ENCODE data around the gene PPP1R14D.

PPP1R14D gene

DNA sequence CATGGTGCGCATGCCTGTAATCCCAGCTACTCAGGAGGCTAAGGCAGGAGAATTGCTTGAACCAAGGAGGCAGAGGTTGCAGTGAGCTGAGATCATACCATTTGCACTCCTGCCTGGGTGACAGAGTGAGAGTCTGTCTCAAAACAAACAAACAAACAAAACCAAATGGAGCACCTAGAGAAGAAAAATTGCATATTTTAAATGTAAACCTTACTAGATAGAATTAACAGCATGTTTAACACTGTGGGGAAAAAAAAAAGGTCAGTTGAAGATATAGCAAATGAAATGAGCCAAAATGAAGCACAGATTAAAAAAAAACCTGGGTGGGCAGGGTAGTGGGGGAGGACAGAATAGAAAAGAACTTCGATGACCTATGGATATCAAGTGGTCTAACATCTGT is 7.3 kb downstream of the PPP1R14D start:
- Histone ChIP-seq H3K9me3 (ENCODE audit: insufficient read depth, low read depth, low read length) (no peaks in the 10 kb centered on the region), H3K4me1 (ENCODE audit: insufficient read depth, low read length, poor library complexity, severe bottlenecking) (no peaks in the 10 kb centered on the region), H3K4me2 (ENCODE audit: low read depth, low read length, poor library complexity, severe bottlenecking) (no peak overlapping the region), H3K9ac (ENCODE audit: low read depth, low read length, poor library complexity, severe bottlenecking) (no peak overlapping the region), H3K27me3 (ENCODE audit: insufficient read depth, low read length, poor library complexity, severe bottlenecking) (no peaks in the 10 kb centered on the region), H3K36me3 (ENCODE audit: insufficient read depth, low read length) (no peaks in the 10 kb centered on the region), H3K4me3 (ENCODE audit: low read length, poor library complexity, severe bottlenecking) (no peak overlapping the region), H4K20me1 (ENCODE audit: insufficient read depth, low read length, poor library complexity, severe bottlenecking) (no peaks in the 10 kb centered on the region), H2AFZ (ENCODE audit: low read length) (no peak overlapping the region), H3K9me2 (replicated peaks; ENCODE audit: low read depth, low read length) (no peaks in the 10 kb centered on the region), H3F3A (ENCODE audit: low read depth) (no peaks in the 10 kb centered on the region), H3K79me2 (ENCODE audit: insufficient read depth, low read length) (no peaks in the 10 kb centered on the region)
- TF ChIP-seq EZH2phosphoT487 (IDR thresholded peaks at IDR 0.05; ENCODE audit: borderline replicate concordance), result no peak
- TF ChIP-seq, protein P1, sequence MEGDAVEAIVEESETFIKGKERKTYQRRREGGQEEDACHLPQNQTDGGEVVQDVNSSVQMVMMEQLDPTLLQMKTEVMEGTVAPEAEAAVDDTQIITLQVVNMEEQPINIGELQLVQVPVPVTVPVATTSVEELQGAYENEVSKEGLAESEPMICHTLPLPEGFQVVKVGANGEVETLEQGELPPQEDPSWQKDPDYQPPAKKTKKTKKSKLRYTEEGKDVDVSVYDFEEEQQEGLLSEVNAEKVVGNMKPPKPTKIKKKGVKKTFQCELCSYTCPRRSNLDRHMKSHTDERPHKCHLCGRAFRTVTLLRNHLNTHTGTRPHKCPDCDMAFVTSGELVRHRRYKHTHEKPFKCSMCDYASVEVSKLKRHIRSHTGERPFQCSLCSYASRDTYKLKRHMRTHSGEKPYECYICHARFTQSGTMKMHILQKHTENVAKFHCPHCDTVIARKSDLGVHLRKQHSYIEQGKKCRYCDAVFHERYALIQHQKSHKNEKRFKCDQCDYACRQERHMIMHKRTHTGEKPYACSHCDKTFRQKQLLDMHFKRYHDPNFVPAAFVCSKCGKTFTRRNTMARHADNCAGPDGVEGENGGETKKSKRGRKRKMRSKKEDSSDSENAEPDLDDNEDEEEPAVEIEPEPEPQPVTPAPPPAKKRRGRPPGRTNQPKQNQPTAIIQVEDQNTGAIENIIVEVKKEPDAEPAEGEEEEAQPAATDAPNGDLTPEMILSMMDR (conservative IDR thresholded peaks at IDR 0.05; ENCODE audit: low read length), result no peak

DNA sequence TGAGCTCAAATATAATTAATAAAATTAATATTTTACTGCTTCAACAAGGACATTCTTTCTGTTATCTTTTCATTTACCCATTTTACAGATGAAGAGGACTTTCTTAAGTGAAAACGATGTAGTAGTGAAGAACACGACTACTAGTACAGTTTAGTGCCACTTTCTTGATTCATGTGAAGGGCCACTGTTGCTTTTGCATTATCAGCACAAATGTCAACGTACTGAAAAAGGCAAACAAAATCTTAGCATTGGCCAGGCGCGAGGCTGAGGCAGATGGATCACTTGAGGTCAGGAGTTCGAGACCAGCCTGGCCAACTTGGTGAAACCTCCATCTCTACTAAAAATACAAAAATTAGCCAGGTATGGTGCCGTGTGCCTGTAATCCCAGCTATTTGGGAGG is 9.5 kb downstream of the PPP1R14D start:
- H3K4me3 ChIP-seq (ENCODE audit: low read length, poor library complexity, severe bottlenecking), result no peak overlapping the region
- no peak for TF ChIP-seq EZH2phosphoT487 (IDR thresholded peaks at IDR 0.05; ENCODE audit: borderline replicate concordance)
- TF ChIP-seq, protein P1 (conservative IDR thresholded peaks at IDR 0.05; ENCODE audit: low read length), result no peak
- H3K9me2 ChIP-seq (replicated peaks; ENCODE audit: low read depth, low read length), result no peaks in the 10 kb centered on the region
- no peaks in the 10 kb centered on the region for H3K4me1 ChIP-seq (ENCODE audit: insufficient read depth, low read length, poor library complexity, severe bottlenecking)
- H4K20me1 ChIP-seq (ENCODE audit: insufficient read depth, low read length, poor library complexity, severe bottlenecking), result no peaks in the 10 kb centered on the region
- H3K9me3 ChIP-seq (ENCODE audit: insufficient read depth, low read depth, low read length), result no peaks in the 10 kb centered on the region
- H3F3A ChIP-seq (ENCODE audit: low read depth), result no peaks in the 10 kb centered on the region
- H3K36me3 ChIP-seq (ENCODE audit: insufficient read depth, low read length), result no peaks in the 10 kb centered on the region
- no peaks in the 10 kb centered on the region for H3K27me3 ChIP-seq (ENCODE audit: insufficient read depth, low read length, poor library complexity, severe bottlenecking)
- no peak overlapping the region for H3K9ac ChIP-seq (ENCODE audit: low read depth, low read length, poor library complexity, severe bottlenecking)
- H2AFZ ChIP-seq (ENCODE audit: low read length), result no peak overlapping the region
- H3K79me2 ChIP-seq (ENCODE audit: insufficient read depth, low read length), result no peaks in the 10 kb centered on the region
- no peak overlapping the region for H3K4me2 ChIP-seq (ENCODE audit: low read depth, low read length, poor library complexity, severe bottlenecking)

DNA sequence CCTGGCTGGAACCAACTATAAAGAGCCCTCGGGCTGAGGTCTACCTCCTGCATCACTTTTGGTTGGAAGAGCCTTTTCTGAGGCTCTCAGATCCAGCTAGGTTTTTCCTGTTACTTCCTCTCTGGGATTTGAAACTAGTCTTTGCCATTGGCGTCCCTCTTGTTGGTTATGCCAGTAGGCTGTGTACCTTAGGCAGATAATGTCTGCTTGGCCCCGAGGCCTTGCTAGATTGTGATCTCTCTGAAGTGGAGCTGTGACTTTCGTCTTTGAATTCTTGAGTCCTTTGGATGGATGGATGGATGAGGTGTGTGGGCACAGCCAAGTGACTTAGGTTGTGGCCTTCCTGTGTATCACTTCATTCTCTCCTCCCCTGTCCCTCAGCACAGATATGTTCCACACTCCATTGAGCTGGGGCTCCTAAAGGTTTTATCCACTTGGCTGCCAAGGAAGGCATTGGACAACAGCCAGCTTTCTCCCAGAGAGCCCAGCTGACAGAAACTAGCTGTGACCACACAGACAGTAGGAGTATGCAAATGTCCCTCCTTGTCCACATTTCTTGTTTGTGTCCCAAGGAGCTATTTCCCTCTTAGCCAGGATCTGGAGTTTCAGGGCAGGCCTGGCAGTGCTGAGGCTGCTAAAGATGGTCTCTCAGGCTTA is 13.3 kb downstream of the PPP1R14D start:
- Histone ChIP-seq H2AFZ (ENCODE audit: low read length) (no peak overlapping the region), H3K4me3 (ENCODE audit: low read length, poor library complexity, severe bottlenecking) (no peak overlapping the region), H3K9me3 (ENCODE audit: insufficient read depth, low read depth, low read length) (no peaks in the 10 kb centered on the region), H3K27me3 (ENCODE audit: insufficient read depth, low read length, poor library complexity, severe bottlenecking) (no peaks in the 10 kb centered on the region), H3K9me2 (replicated peaks; ENCODE audit: low read depth, low read length) (no peaks in the 10 kb centered on the region), H3K4me2 (ENCODE audit: low read depth, low read length, poor library complexity, severe bottlenecking) (no peak overlapping the region), H3K79me2 (ENCODE audit: insufficient read depth, low read length) (no peaks in the 10 kb centered on the region), H3K9ac (ENCODE audit: low read depth, low read length, poor library complexity, severe bottlenecking) (no peak overlapping the region), H3F3A (ENCODE audit: low read depth) (no peaks in the 10 kb centered on the region), H4K20me1 (ENCODE audit: insufficient read depth, low read length, poor library complexity, severe bottlenecking) (no peaks in the 10 kb centered on the region), H3K36me3 (ENCODE audit: insufficient read depth, low read length) (no peaks in the 10 kb centered on the region), H3K4me1 (ENCODE audit: insufficient read depth, low read length, poor library complexity, severe bottlenecking) (no peaks in the 10 kb centered on the region)
- TF ChIP-seq EZH2phosphoT487 (IDR thresholded peaks at IDR 0.05; ENCODE audit: borderline replicate concordance), result no peak
- TF ChIP-seq, protein P1 (conservative IDR thresholded peaks at IDR 0.05; ENCODE audit: low read length), result no peak
